Stimulated activated CD4-positive, alpha-beta T cell treated with anti-CD3 and anti-CD28 coated beads, Interleukin-15, amount 100 ng/mL, for 24 hours (primary cell): Measurements from ENCODE around the gene CTRL.
A peak's percentile ranks its signal among the peaks of the same experiment; 100 is the strongest.

Experiments used
- DNase-seq: peaks from one replicate; pipeline ENCODE4 v3.0.0-alpha.2; 2020

Gene CTRL

DNA sequence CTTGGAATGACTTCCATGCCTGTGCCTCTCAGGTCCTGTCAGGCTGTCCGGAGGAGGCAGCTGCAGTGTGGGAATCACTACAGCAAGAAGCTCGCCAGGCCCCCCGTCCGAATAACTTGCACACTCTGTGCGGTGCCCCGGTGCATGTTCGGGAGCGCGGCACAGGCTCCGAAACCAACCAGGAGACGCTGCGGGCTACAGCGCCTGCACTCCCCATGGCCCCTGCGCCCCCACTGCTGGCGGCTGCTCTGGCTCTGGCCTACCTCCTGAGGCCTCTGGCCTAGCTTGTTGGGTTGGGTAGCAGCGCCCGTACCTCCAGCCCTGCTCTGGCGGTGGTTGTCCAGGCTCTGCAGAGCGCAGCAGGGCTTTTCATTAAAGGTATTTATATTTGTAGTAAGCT, 45.7 kb downstream of the CTRL start:
- DNase-seq: no peak

- no peak for DNase-seq
These were observed 46.1 kb downstream of the CTRL start for GRCh38 chr16:67885545-67885944.

DNA sequence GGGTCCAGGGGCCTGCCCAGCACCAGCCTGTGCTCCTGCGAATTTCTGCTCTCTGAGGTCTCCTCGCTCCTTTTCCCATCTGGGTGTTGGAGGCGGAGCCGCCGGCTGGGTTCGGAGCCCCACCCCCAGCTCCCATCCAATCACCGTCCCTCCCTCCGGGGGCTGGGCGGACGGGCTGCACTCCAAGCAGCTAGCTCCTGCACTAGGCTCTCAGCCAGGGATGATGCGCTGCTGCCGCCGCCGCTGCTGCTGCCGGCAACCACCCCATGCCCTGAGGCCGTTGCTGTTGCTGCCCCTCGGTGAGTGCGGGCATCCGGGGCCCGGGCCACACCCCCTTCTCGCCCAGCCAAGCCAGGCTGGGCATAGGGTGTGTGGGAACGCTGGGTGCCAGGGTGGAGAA, 47.0 kb downstream of the CTRL start, which contains the start of gene NRN1L:
NRN1L (plus strand) TSS at position 202 of the 400 bp plus-strand sequence; CDS start at position 221, 19 bp downstream.
- DNase-seq: no peak

DNA sequence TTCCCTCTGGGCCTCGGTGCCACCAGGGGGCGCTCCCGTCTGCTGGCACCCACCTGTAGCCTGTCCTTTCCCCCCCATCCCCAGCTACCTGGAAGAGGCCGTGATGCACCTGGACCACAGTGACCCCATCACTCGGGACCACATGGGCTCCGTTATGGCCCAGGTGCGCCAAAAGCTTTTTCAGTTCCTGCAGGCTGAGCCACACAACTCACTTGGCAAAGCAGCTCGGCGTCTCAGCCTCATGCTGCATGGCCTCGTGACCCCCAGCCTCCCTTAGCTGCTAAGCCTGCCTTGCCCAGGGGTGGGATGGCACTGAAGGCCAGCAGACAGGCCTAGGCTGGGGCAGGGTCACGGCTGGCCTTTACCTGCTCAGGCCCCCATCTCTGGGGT, 47.8 kb downstream of the CTRL start:
- DNase-seq: peak; percentile 78

DNA sequence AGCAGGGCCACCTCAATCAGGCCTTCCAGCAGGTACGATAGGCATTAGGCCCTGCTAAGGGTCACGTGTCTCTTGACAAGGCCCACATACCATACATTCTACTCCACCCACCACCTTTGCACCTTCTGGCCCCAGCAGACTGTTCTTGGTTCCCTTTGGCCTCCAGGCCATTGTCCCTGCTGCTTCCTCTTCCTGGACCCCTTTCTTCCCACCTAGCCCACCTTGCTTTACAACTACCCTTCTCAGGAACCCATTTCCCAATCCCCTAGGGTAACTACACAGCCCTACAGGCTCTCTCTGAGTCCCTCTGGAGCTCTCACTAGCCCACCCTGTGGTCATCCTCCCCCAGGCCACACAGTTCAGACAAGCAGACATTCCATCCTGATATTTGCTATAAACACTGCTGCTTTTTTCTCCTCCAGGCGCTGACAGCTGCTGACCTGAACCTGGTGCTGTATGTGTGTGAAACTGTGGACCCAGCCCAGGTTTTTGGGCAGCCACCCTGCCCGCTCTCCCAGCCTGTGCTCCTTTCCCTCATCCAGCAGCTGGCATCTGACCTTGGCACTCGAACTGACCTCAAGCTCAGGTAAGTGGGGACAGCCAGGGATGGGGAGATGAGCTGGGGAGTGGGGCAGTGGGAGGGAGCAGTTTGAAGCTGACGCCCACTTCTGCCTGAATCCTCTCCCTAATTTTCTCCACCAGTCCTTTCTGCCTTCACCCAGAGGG, 48.4 kb downstream of the CTRL start:
- no peak for DNase-seq

- no peak for DNase-seq
These were observed 49.1 kb downstream of the CTRL start for GRCh38 chr16:67882374-67883145.

DNA sequence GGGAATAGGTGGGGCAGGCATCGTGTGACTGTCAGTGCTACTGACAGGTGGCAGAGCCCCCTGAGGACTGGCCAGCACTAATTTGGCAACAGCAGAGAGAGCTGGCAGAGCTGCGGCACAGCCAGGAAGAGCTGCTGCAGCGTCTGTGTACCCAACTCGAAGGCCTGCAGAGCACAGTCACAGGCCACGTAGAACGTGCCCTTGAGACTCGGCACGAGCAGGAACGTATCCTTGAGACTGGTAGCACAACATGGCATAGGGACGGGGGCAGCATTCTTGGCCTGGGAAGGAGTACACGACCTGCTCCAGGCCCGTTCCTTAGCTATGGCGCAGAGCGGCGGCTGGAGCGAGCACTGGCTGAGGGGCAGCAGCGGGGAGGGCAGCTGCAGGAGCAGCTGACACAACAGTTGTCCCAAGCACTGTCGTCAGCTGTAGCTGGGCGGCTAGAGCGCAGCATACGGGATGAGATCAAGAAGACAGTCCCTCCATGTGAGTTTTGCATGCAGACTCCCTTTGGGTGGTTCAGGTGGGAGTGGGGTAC, 50.0 kb downstream of the CTRL start:
- DNase-seq: no peak

DNA sequence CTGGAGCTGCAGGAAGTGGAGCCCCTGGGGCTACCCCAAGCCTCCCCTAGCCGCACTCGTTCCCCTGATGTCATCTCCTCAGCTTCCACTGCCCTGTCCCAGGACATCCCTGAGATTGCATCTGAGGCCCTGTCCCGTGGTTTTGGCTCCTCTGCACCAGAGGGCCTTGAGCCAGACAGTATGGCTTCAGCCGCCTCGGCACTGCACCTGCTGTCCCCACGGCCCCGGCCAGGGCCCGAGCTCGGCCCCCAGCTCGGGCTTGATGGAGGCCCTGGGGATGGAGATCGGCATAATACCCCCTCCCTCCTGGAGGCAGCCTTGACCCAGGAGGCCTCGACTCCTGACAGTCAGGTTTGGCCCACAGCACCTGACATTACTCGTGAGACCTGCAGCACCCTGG, 51.1 kb downstream of the CTRL start:
- DNase-seq: no peak

DNA sequence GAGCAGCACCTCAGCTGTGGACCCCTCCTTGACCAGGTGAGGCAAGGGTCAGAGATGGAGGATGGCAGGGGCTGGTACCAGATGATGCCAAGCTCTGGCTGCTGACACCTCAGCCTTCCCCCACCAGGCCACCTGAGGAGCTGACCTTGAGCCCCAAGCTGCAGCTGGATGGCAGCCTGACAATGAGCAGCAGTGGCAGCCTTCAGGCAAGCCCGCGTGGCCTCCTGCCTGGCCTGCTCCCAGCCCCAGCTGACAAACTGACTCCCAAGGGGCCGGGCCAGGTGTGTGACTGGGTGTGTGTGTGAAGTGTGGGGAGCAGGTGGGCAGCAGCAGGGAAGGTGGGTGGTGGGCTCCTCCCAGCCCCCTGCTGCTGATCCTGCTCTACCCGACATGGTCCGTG, 51.7 kb downstream of the CTRL start:
- DNase-seq: no peak
